ENCODE data around the gene TRIM13. TPM values are rescaled to one million over a fixed set of nuclear protein-coding genes. Genes with fewer than 3 reads are reported as not detected.

TRIM13 gene
- total and polyA plus RNA-seq, 2 donors: 28.4 to 40.2 TPM

Other genes with a start within 250 kb of the TRIM13 start
- 17.5 TPM for gene KPNA3, start 204.4 kb upstream of the TRIM13 start, total RNA-seq
- gene KPNA3, start 204.4 kb upstream of the TRIM13 start, polyA plus RNA-seq: 26.2 TPM
- gene SPRYD7, start 60.7 kb upstream of the TRIM13 start, total RNA-seq: 2.0 TPM
- gene SPRYD7, start 60.7 kb upstream of the TRIM13 start, polyA plus RNA-seq: 15.1 TPM
- 2.4 TPM for gene KCNRG, start 18.4 kb downstream of the TRIM13 start, total RNA-seq
- 0.55 TPM for gene KCNRG, start 18.4 kb downstream of the TRIM13 start, polyA plus RNA-seq

Measured in thymus (tissue), 2 donors.